Measurements from ENCODE around the gene ACAT1. TPM values are rescaled to one million over a fixed set of nuclear protein-coding genes. Genes with fewer than 3 reads are reported as not detected.
"Not testable (repeated sequence)": the region's sequence is repeated elsewhere in the genome, so short reads cannot be mapped to it uniquely, and the experiment has no call there.

Gene ACAT1
- total and polyA plus RNA-seq, 5 donors, result 128 to 198 (median 166) TPM

DNA sequence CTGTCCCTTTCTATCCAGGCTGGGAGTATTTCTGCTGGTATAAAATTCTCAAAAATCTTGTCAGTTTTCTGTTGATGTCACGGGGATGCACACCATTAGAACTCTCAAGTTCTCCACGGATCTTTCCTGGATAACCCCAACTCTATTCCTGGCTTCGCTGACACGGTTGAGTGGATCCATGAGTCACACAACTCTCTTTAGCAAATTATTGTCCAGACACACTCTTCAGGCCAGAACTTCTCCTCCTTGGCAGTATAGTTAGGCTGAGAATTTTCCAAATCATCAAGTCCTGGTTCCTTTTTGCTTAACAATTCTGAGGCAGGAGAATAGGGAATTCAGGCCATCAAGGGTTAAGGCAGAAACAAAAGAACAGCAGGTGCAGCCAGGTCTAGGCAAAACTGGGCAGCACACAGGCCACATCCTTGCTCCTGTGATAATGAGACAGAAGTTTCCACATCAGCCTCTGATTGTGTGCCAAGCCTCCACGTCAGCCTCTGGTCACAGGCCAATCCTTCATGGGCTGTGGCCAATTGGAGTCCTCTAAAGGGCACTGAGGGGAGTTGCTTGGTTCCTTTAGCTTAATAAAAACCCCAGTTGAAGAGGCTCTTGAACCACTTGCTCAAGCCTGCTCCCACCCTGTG is 5.7 kb upstream of the ACAT1 start:
- intact Hi-C loops (cut with DNase I), result loop anchor here in 1 of 4 donors (5.0 kb wide), 1 partner anchor 537 kb away; no protein-coding TSS in a partner anchor
- peak; percentile 84 to 94 (median 93) for DNase-seq
- 21% methylated on average over 5 of the region's 5 CpGs for WGBS

GRCh38 chr11:108117746-108118371 is 3.5 kb upstream of the ACAT1 start:
- DNase-seq (no peak), ATAC-seq (no peak)
- no peaks in the 10 kb centered on the region for H3K9me3 ChIP-seq (ENCODE audit: control insufficient read depth, low read length)
- H3K4me1 ChIP-seq (ENCODE audit: control insufficient read depth, insufficient read depth, low read length), result peaks cover 10% of the 10 kb centered on the region
- intact Hi-C loops (cut with DNase I), result loop anchor here in 1 of 4 donors (5.0 kb wide), 1 partner anchor 534 kb away; no protein-coding TSS in a partner anchor
- H3K27me3 ChIP-seq (ENCODE audit: control insufficient read depth, insufficient read depth), result no peaks in the 10 kb centered on the region
- H3K27ac ChIP-seq (ENCODE audit: low read length), result no peak overlapping the region
- H3K4me3 ChIP-seq (ENCODE audit: low read length), result no peak overlapping the region

More for the DNA sequence above, 5.7 kb upstream of the ACAT1 start:
- H3K4me3 ChIP-seq (ENCODE audit: low read length), result no peak overlapping the region
- no peaks in the 10 kb centered on the region for H3K27me3 ChIP-seq (ENCODE audit: control insufficient read depth, insufficient read depth)
- H3K27ac ChIP-seq (ENCODE audit: low read length), result peak overlapping the region; percentile 95
- no peaks in the 10 kb centered on the region for H3K9me3 ChIP-seq (ENCODE audit: control insufficient read depth, low read length)
- peaks cover 6% of the 10 kb centered on the region for H3K4me1 ChIP-seq (ENCODE audit: control insufficient read depth, insufficient read depth, low read length)
- ATAC-seq, result peak; percentile 90 to 92

- peak overlapping the region; percentile 54 for H3K4me3 ChIP-seq (ENCODE audit: low read length)
- intact Hi-C loops (cut with DNase I), result loop anchor here in 1 of 4 donors (10.0 kb wide), 1 partner anchor 104 kb away; the partner anchor contains the start of genes ATM and NPAT
- not testable (repeated sequence) for H3K9me3 ChIP-seq (ENCODE audit: control insufficient read depth, low read length); H3K27me3 ChIP-seq (ENCODE audit: control insufficient read depth, insufficient read depth)
- peaks cover 10% of the 10 kb centered on the region for H3K4me1 ChIP-seq (ENCODE audit: control insufficient read depth, insufficient read depth, low read length)
- DNase-seq (peak in 1 of 3 donors; percentile 25), ATAC-seq (peak; percentile 1 to 4)
- H3K27ac ChIP-seq (ENCODE audit: low read length), result peak overlapping the region; percentile 84
- WGBS, result 57% methylated on average over 7 of the region's 7 CpGs
Observed at GRCh38 chr11:108120936-108121273, 462 bp upstream of the ACAT1 start.

- DNase-seq (no peak), ATAC-seq (peak; percentile 22 to 23)
- H3K4me1 ChIP-seq (ENCODE audit: control insufficient read depth, insufficient read depth, low read length), result peaks cover 12% of the 10 kb centered on the region
- H3K27ac ChIP-seq (ENCODE audit: low read length), result peak overlapping the region; percentile 87
- 24% methylated on average over 9 of the region's 9 CpGs for WGBS
- peak overlapping the region; percentile 54 for H3K4me3 ChIP-seq (ENCODE audit: low read length)
- intact Hi-C loops (cut with DNase I), result loop anchor here in 1 of 4 donors (10.0 kb wide), 1 partner anchor 103 kb away; the partner anchor contains the start of genes ATM and NPAT
- no peaks in the 10 kb centered on the region for H3K9me3 ChIP-seq (ENCODE audit: control insufficient read depth, low read length)
- no peaks in the 10 kb centered on the region for H3K27me3 ChIP-seq (ENCODE audit: control insufficient read depth, insufficient read depth)
Observed at GRCh38 chr11:108122166-108122628, 830 bp downstream of the ACAT1 start.

GRCh38 chr11:108125096-108125495 is 3.7 kb downstream of the ACAT1 start:
- WGBS, result 74% methylated on average over 5 of the region's 5 CpGs
- no peaks in the 10 kb centered on the region for H3K27me3 ChIP-seq (ENCODE audit: control insufficient read depth, insufficient read depth)
- intact Hi-C loops (cut with DNase I), result loop anchor here in 1 of 4 donors (10.0 kb wide), 1 partner anchor 100 kb away; the partner anchor contains the start of genes ATM and NPAT
- DNase-seq (no peak), ATAC-seq (no peak)
- H3K4me3 ChIP-seq (ENCODE audit: low read length), result no peak overlapping the region
- no peak overlapping the region for H3K27ac ChIP-seq (ENCODE audit: low read length)
- H3K9me3 ChIP-seq (ENCODE audit: control insufficient read depth, low read length), result no peaks in the 10 kb centered on the region
- H3K4me1 ChIP-seq (ENCODE audit: control insufficient read depth, insufficient read depth, low read length), result peaks cover 14% of the 10 kb centered on the region

DNA sequence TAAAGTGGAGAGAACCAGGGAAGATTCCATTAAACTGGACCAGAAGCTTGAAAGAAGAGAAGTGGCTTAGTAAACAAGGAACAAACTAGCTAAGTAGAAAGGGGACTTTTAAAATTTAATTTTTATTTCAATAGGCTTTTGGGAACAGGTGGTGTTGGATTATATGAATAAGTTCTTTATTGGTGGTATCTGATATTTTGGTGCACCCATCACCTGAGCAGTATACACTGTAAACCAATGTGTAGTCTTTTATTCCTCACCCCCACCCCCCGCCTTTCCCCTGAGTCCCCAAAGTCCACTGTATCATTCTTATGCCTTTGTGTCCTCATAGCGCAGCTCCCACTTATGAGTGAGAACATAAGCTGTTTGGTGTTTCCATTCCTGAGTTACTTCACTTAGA is 7.4 kb downstream of the ACAT1 start:
- WGBS, result 98% methylated on average over 2 of the region's 2 CpGs
- Histone ChIP-seq H3K27ac (ENCODE audit: low read length) (no peak overlapping the region), H3K9me3 (ENCODE audit: control insufficient read depth, low read length) (no peaks in the 10 kb centered on the region), H3K27me3 (ENCODE audit: control insufficient read depth, insufficient read depth) (no peaks in the 10 kb centered on the region), H3K4me3 (ENCODE audit: low read length) (no peak overlapping the region), H3K4me1 (ENCODE audit: control insufficient read depth, insufficient read depth, low read length) (peaks cover 10% of the 10 kb centered on the region)
- DNase-seq (no peak), ATAC-seq (no peak)
- intact Hi-C loops (cut with DNase I), result loop anchor here in 1 of 4 donors (10.0 kb wide), 1 partner anchor 96 kb away; the partner anchor contains the start of genes ATM and NPAT

- ATAC-seq, result no peak
- peaks cover 1% of the 10 kb centered on the region for H3K4me1 ChIP-seq (ENCODE audit: control insufficient read depth, insufficient read depth, low read length)
- no peak for DNase-seq
- no peaks in the 10 kb centered on the region for H3K27me3 ChIP-seq (ENCODE audit: control insufficient read depth, insufficient read depth)
- H3K9me3 ChIP-seq (ENCODE audit: control insufficient read depth, low read length), result no peaks in the 10 kb centered on the region
- no peak overlapping the region for H3K27ac ChIP-seq (ENCODE audit: low read length)
- 88% methylated on average over 1 of the region's 1 CpG for WGBS
- intact Hi-C loops (cut with DNase I), result no loop called here
- H3K4me3 ChIP-seq (ENCODE audit: low read length), result no peak overlapping the region
Observed at GRCh38 chr11:108131993-108132392, 10.6 kb downstream of the ACAT1 start.

GRCh38 chr11:108132993-108133538 is 11.7 kb downstream of the ACAT1 start:
- ATAC-seq; intact Hi-C loops (cut with DNase I); H3K4me1 ChIP-seq (ENCODE audit: control insufficient read depth, insufficient read depth, low read length); DNase-seq; H3K4me3 ChIP-seq (ENCODE audit: low read length); H3K27me3 ChIP-seq (ENCODE audit: control insufficient read depth, insufficient read depth); H3K27ac ChIP-seq (ENCODE audit: low read length); H3K9me3 ChIP-seq (ENCODE audit: control insufficient read depth, low read length): not testable (repeated sequence)
- WGBS, result 98% methylated on average over 2 of the region's 2 CpGs

DNA sequence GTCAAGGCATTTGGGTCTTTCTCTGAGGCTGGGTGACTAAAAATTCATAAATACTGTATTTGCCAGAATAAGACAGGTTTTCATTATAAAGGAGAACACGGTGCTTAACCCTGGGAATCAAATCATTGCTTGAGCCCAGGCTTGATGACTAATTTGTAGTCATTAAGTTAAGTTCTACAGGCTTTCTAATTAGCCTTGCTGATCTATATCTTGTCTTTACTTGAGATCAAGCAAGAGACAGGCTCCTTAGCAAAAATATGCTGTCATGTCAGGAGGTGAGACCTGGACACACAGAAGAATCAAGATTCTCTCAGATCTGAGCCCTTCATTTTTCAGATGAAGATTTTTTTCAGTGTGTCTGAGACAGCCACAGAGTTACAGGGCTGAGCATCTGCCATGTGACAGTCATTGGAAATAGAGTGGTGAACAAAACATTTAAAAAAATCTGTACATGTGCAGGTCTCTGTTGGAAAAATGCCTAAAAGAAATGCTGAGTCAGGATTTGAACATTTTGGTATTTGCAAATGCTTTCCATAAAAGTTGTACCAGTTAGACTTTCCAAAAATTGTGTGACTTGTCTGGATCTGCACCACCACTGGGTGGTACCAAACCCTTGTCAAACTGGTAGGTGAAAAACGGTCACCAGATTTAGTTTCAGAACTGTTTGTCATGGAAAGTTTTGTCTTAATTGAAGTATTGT is 14.6 kb downstream of the ACAT1 start:
- Histone ChIP-seq H3K27me3 (ENCODE audit: control insufficient read depth, insufficient read depth) (no peaks in the 10 kb centered on the region), H3K4me1 (ENCODE audit: control insufficient read depth, insufficient read depth, low read length) (no peaks in the 10 kb centered on the region), H3K27ac (ENCODE audit: low read length) (no peak overlapping the region), H3K4me3 (ENCODE audit: low read length) (no peak overlapping the region), H3K9me3 (ENCODE audit: control insufficient read depth, low read length) (no peaks in the 10 kb centered on the region)
- ATAC-seq (no peak), DNase-seq (no peak)
- intact Hi-C loops (cut with DNase I), result no loop called here
- 76% methylated on average over 2 of the region's 2 CpGs for WGBS

- intact Hi-C loops (cut with DNase I), result no loop called here
- 87% methylated on average over 1 of the region's 1 CpG for WGBS
- H3K4me1 ChIP-seq (ENCODE audit: control insufficient read depth, insufficient read depth, low read length), result no peaks in the 10 kb centered on the region
- no peak overlapping the region for H3K4me3 ChIP-seq (ENCODE audit: low read length)
- H3K27ac ChIP-seq (ENCODE audit: low read length), result no peak overlapping the region
- DNase-seq (no peak), ATAC-seq (no peak)
- H3K27me3 ChIP-seq (ENCODE audit: control insufficient read depth, insufficient read depth), result no peaks in the 10 kb centered on the region
- H3K9me3 ChIP-seq (ENCODE audit: control insufficient read depth, low read length), result no peaks in the 10 kb centered on the region
Observed at GRCh38 chr11:108137212-108137611, 15.8 kb downstream of the ACAT1 start.
